Embryonic facial prominence (tissue), 1 donor: ENCODE measurements around the gene AMPD1.

Experiments
- DNase-seq: peaks from one replicate; pipeline ENCODE4 v3.0.0-alpha.2; 2016; ENCODE audit errors: extremely low spot score

Gene AMPD1

GRCh38 chr1:114700036-114700600 lies 4.8 kb upstream of the AMPD1 start:
- DNase-seq = no peak

GRCh38 chr1:114696810-114697209 lies 1.5 kb upstream of the AMPD1 start:
- DNase-seq = no peak

GRCh38 chr1:114694540-114695310 lies 621 bp downstream of the AMPD1 start:
- no peak for DNase-seq

GRCh38 chr1:114692947-114693346 lies 2.4 kb downstream of the AMPD1 start:
- DNase-seq = no peak

GRCh38 chr1:114691061-114691460 lies 4.3 kb downstream of the AMPD1 start:
- no peak for DNase-seq

- no peak for DNase-seq
Measured at GRCh38 chr1:114690148-114690547, 5.2 kb downstream of the AMPD1 start.

- DNase-seq = no peak
Measured at GRCh38 chr1:114688526-114688925, 6.8 kb downstream of the AMPD1 start.

- DNase-seq = no peak
Measured at GRCh38 chr1:114685851-114686250, 9.5 kb downstream of the AMPD1 start.

GRCh38 chr1:114677691-114678090 lies 17.7 kb downstream of the AMPD1 start:
- no peak for DNase-seq

GRCh38 chr1:114676115-114676514 lies 19.2 kb downstream of the AMPD1 start:
- no peak for DNase-seq

- DNase-seq = no peak
Measured at GRCh38 chr1:114671939-114672275, 23.4 kb downstream of the AMPD1 start.

GRCh38 chr1:114671011-114671938 lies 24.1 kb downstream of the AMPD1 start:
- peak; percentile 30 for DNase-seq

GRCh38 chr1:114670083-114671010 lies 25.0 kb downstream of the AMPD1 start:
- DNase-seq = peak; percentile 63

- no peak for DNase-seq
Measured at GRCh38 chr1:114669562-114670082, 25.7 kb downstream of the AMPD1 start, which contains the start of gene DENND2C. TSS of gene DENND2C (minus strand) at chr1:114670049. CDS start at chr1:114625984, 44,065 bp downstream.

- DNase-seq = no peak
Measured at GRCh38 chr1:114668784-114669561, 26.4 kb downstream of the AMPD1 start.

GRCh38 chr1:114668373-114668772 lies 27.0 kb downstream of the AMPD1 start:
- no peak for DNase-seq

- DNase-seq = no peak
Measured at GRCh38 chr1:114666954-114667353, 28.4 kb downstream of the AMPD1 start.

GRCh38 chr1:114660238-114660637 lies 35.1 kb downstream of the AMPD1 start:
- no peak for DNase-seq

GRCh38 chr1:114651893-114652292 lies 43.5 kb downstream of the AMPD1 start:
- no peak for DNase-seq

- no peak for DNase-seq
Measured at GRCh38 chr1:114648503-114648902, 46.8 kb downstream of the AMPD1 start.
